Mucosa of descending colon (tissue), 3 donors: ENCODE data around the gene PHYKPL. TPM values are rescaled to one million over a fixed set of nuclear protein-coding genes. Genes with fewer than 3 reads are reported as not detected.

ENCODE experiments used
- ATAC-seq: fragments of 200-7000 bp; cut with Tn5 transposase; one replicate; pipeline ENCODE4 v1.9.1; 2020; ENCODE audit warnings: mild to moderate bottlenecking, moderate library complexity
- DNase-seq, 3 donors: peaks; one replicate each; pipeline ENCODE4 v3.0.0-alpha.2; 2020
- H3K36me3 ChIP-seq: fragments of 200-600 bp; one replicate; pipeline ENCODE4 v1.8.0; 2021; ENCODE audit warnings: low read depth, mild to moderate bottlenecking
- H3K4me1 ChIP-seq: fragments of 200-600 bp; one replicate; pipeline ENCODE4 v1.8.0; 2021; ENCODE audit warnings: low read depth, mild to moderate bottlenecking
- H3K4me3 ChIP-seq: fragments of 200-600 bp; one replicate; pipeline ENCODE4 v1.8.0; 2021; ENCODE audit warnings: mild to moderate bottlenecking
- H3K9me3 ChIP-seq: fragments of 200-600 bp; one replicate; pipeline ENCODE4 v1.8.0; 2021; ENCODE audit warnings: mild to moderate bottlenecking
- intact Hi-C, 2 donors: fragments of 100-400 bp; cut with DNase I in 1 of 2; cut with micrococcal nuclease in 1 of 2; formaldehyde crosslinking; loops; one replicate each; pipeline versions ENCODE4 v1.11.0 to v1.11.1; 2022; cut with DNase I, micrococcal nuclease
- total RNA-seq, 3 donors: library from RNA; stranded (reverse); fragmentation: NEBNext Ultra II Directional in 2 of 3; extraction: Animal tissue kit (Norgen Biotek cat#: 25700) in 2 of 3; gene quantifications; one replicate each; pipeline versions ENCODE4 v1.2.1 to v1.2.4, GENCODE V29; 2021 to 2023
- TF ChIP-seq, protein P1 (sequence below): fragments of 200-600 bp; IDR thresholded peaks from one replicate; pipeline ENCODE4 v1.8.0; 2022; ENCODE audit warnings: antibody characterized with exemption, mild to moderate bottlenecking
- donor health status: DM: no; HTN: no; CAD: no; lungs with moderate emphysema.
- donor health status: DM: no; HTN: no; CAD: no.
- donor health status: DM: no; HTN: yes; CAD: no.

PHYKPL gene
- total RNA-seq, 3 donors from 2014 or later, result 179 to 331 (median 194) TPM

DNA sequence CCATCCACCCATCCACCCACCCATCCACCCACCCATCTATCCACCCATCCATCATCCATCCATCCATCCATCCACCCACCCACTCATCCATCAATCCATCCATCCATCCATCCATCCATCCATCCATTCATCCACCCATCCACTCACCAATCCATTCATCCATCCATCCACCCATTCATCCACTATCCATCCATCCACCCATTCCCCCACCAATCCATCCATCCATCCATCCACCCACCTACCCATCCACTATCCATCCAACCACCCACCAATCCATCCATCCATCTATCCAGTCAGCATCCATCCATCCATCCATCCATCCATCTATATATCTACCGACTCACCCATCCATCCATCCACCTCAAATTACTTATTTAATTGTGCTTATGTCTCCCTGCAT lies 36.9 kb upstream of the PHYKPL start:
- intact Hi-C loops, result no loop called here
- no peak overlapping the region for H3K4me3 ChIP-seq
- ATAC-seq (no peak), DNase-seq (no peak)
- no peaks in the 10 kb centered on the region for H3K4me1 ChIP-seq
- no peaks in the 10 kb centered on the region for H3K36me3 ChIP-seq
- H3K9me3 ChIP-seq, result no peaks in the 10 kb centered on the region
- TF ChIP-seq, protein P1, sequence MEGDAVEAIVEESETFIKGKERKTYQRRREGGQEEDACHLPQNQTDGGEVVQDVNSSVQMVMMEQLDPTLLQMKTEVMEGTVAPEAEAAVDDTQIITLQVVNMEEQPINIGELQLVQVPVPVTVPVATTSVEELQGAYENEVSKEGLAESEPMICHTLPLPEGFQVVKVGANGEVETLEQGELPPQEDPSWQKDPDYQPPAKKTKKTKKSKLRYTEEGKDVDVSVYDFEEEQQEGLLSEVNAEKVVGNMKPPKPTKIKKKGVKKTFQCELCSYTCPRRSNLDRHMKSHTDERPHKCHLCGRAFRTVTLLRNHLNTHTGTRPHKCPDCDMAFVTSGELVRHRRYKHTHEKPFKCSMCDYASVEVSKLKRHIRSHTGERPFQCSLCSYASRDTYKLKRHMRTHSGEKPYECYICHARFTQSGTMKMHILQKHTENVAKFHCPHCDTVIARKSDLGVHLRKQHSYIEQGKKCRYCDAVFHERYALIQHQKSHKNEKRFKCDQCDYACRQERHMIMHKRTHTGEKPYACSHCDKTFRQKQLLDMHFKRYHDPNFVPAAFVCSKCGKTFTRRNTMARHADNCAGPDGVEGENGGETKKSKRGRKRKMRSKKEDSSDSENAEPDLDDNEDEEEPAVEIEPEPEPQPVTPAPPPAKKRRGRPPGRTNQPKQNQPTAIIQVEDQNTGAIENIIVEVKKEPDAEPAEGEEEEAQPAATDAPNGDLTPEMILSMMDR, result no peak

DNA sequence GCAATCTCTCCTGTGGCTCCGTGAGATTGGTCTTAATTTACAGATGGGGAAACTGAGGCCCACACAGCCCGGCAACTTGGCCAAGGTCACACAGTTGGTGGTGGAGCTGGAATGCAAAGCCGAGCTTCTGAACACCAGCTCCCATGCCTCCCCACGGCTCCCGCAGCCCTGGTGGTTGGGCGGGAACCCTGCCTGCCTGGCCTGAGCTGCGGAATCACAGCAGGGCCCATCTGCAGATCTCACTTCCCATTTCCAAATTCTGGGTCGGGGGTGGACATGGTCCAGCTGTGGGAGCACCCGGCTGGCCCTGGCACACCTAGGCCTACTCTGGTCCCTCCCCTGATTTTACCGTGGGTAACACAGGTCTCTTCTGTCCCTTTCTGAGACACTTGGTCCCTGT lies 35.3 kb upstream of the PHYKPL start:
- Histone ChIP-seq H3K4me1 (no peaks in the 10 kb centered on the region), H3K9me3 (no peaks in the 10 kb centered on the region), H3K4me3 (no peak overlapping the region), H3K36me3 (no peaks in the 10 kb centered on the region)
- no peak for DNase-seq
- no peak for ATAC-seq
- intact Hi-C loops, result no loop called here
- TF ChIP-seq, protein P1, result no peak

DNA sequence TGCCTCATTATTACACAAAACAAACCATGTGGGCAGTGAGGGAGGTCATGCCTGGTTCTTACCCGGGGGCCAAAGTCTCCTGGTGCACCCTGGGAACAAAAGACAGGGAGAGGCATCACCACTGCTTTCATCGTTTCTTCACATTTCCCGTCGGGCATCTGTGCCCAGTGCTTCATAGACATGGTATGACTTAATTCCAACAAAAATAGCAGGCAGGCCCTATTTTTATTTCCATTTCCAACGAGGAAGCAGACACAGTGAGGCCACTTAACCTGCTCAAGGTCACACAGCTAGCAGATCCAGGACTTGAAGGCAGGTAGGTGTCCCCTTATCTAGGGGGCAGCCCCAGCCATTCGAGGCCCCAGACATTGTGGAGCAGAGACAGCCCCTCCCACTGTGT lies 34.6 kb upstream of the PHYKPL start:
- ATAC-seq, result no peak
- H3K4me3 ChIP-seq, result no peak overlapping the region
- DNase-seq, result no peak
- intact Hi-C loops, result no loop called here
- TF ChIP-seq, protein P1, result no peak
- H3K36me3 ChIP-seq, result no peaks in the 10 kb centered on the region
- no peaks in the 10 kb centered on the region for H3K4me1 ChIP-seq
- no peaks in the 10 kb centered on the region for H3K9me3 ChIP-seq

DNA sequence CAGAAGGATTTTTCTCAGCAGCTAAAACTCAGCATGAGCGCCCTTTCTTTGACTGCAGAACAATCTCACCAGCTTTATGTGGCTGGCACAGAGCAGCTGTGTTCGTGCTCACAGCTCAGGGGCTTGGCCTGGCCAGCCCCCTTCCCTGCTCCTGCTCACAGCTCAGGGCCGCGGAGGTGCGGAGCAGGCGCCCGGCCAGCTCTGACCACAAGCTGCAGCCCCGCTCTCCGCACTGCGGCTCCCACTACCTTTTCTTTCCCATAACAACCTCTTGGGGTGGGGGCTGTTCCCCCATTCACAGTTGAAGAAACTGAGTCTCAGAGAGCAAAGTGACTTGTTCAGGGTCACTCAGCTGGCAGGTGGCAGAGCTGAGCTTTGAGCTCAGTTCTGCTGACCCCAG lies 34.0 kb upstream of the PHYKPL start:
- ATAC-seq (no peak), DNase-seq (no peak)
- Histone ChIP-seq H3K4me1 (no peaks in the 10 kb centered on the region), H3K4me3 (no peak overlapping the region), H3K36me3 (no peaks in the 10 kb centered on the region), H3K9me3 (no peaks in the 10 kb centered on the region)
- TF ChIP-seq, protein P1, result no peak
- intact Hi-C loops, result no loop called here

DNA sequence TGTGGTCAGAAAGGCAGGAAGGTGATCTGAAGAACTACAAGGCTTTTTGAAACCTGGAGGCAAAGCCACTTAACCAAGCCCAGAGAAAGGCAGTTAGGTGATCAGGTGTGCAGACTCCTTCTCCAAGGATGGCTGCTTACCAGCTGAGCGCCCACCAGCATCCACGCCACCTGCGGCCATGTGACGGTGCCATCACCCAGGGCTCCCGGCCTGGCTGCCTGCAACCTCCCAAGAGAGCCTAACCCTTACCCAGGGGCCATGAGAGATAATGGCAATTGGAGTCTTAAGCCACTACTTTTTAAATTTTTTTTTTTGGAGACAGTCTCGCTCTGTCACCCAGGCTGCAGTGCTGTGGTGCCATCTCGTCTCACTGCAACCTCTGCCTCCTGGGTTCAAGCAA lies 33.1 kb upstream of the PHYKPL start:
- H3K9me3 ChIP-seq, result no peaks in the 10 kb centered on the region
- intact Hi-C loops, result no loop called here
- TF ChIP-seq, protein P1, result no peak
- H3K36me3 ChIP-seq, result no peaks in the 10 kb centered on the region
- DNase-seq, result no peak
- H3K4me3 ChIP-seq, result no peak overlapping the region
- H3K4me1 ChIP-seq, result no peaks in the 10 kb centered on the region
- ATAC-seq, result no peak

DNA sequence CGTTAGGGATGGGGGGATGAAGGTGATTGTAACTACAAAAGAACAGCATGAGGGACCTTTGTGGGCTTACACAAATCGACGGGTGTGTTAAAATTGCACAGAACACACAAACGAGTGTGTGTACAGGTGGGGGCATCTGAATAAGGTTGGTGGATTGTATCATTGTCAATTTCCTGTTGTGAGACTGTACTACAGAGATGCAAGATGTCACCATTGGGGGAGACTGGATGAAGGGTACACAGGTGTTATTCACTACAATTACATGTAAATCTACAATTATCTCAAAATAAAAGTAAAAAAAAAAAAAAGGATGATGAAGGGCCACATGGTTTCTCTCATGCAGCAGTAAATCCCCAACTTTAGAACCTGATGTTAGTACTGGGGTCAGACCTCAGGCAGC lies 31.4 kb upstream of the PHYKPL start:
- intact Hi-C loops, result no loop called here
- H3K4me1 ChIP-seq, result no peaks in the 10 kb centered on the region
- no peak overlapping the region for H3K4me3 ChIP-seq
- no peak for ATAC-seq
- no peaks in the 10 kb centered on the region for H3K9me3 ChIP-seq
- TF ChIP-seq, protein P1, result no peak
- no peak for DNase-seq
- no peaks in the 10 kb centered on the region for H3K36me3 ChIP-seq
